Activated CD4-positive, alpha-beta T cell treated with anti-CD3 and anti-CD28 coated beads for 1 hour (primary cell): ENCODE data around the gene AK4.
"Not testable (repeated sequence)": the region's sequence is repeated elsewhere in the genome, so short reads cannot be mapped to it uniquely, and the experiment has no call there.

Experiments
- DNase-seq: peaks from one replicate; pipeline ENCODE4 v3.0.0-alpha.2; 2020

The AK4 gene

DNA sequence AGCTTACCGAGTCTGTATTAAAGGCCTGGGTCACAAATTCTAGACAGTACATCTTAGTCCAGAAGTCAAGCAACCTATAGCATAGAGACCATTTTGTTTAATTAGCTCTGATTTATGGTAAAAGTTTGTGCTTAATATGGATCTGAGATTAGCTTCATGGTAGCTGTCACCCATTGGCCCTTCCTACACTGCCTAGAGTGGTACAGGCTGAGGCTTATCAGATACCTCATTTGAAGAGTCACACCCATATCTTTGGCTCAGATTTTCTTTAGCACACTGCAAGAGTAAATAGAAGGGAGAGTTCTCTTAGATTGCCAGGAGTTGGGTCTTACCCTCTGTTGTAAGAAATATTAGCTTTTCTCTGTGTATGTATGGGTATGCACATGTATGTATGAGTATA is 3.6 kb downstream of the AK4 start:
- no peak for DNase-seq

DNA sequence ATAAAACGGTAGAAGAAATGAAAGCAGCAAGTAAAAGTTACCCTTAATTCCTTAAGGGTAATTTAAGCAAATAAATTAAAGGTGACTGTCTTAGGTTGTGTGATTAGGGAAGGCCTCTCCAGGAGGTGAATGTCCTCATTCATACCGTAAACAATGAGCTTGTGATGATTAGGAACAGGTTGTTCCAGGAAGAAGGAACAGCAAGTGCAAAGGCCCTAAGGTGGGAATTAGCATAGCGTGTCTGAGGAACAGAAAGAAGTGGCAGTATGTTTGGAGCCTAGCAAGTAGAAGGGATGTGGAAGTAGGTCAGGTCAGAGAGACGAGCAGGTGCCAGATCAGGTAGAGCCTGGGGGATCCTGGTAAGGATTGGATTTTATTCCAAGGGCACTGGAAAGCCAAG is 5.6 kb downstream of the AK4 start:
- DNase-seq = no peak

DNA sequence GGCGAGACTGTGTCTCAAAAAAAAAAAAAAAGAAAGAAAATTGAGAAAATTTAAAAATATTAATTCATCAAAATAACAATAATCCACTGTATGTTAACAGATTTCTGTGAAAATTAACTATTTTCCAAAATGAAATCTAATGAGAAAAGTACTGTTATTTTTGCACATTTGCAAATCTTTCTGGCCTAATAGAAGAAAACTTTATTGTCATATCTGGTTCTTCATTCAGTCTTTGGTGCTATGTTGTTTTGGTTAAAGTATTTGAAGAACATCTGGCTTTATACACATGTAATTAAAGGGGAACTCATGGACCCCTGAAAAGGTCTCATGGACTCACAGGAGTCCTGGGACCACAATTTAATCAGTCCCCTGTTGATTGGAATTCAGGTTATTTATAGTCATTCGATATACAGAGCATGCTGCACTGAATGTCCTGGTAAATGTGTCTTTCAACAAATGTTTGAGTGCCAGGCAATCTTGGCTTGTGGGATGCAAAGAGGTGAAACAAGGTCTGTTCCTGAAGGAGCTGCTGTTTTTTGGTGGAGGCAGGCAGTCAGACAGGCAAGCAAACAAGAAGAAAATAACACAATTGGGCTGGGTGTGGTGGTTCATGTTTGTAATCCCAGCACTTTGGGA is 9.0 kb downstream of the AK4 start:
- DNase-seq = no peak

DNA sequence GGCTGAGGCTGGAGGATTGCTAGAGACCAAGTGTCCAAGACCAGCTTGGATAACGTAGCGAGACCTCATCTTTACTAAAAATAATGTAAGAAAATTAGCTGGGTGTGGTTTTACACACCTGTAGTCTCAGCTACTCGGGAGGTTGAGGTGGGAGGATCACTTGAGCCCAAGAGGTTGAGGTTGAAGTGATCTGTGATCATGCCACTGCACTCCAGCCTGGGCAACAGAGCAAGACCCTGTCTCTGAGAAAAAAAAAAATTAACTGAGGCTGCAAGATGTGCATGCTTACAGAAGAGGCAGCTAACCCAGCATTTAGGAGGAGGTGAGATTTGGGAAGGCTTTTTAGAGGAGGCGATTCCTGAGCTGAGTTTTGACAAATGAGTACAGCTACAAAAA is 9.5 kb downstream of the AK4 start:
- no peak for DNase-seq

DNA sequence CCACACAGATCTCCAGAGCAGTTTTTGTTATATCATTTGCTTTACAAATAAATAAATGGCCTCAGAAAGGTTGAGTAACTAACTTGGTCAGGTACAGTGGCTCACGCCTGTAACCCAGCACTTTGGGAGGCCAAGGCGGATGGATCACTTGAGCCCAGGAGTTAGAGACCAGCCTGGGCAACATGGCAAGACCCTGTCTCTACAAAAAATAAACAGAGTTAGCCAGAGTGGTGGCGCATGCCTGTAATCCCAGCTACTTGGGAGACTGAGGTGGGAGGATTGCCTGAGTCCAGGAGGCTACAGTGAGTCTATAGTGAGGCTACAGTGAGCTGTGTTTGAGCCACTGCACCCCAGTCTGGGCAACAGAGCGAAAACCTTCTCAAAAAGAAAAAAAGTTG is 11.3 kb downstream of the AK4 start:
- not testable (repeated sequence) for DNase-seq

DNA sequence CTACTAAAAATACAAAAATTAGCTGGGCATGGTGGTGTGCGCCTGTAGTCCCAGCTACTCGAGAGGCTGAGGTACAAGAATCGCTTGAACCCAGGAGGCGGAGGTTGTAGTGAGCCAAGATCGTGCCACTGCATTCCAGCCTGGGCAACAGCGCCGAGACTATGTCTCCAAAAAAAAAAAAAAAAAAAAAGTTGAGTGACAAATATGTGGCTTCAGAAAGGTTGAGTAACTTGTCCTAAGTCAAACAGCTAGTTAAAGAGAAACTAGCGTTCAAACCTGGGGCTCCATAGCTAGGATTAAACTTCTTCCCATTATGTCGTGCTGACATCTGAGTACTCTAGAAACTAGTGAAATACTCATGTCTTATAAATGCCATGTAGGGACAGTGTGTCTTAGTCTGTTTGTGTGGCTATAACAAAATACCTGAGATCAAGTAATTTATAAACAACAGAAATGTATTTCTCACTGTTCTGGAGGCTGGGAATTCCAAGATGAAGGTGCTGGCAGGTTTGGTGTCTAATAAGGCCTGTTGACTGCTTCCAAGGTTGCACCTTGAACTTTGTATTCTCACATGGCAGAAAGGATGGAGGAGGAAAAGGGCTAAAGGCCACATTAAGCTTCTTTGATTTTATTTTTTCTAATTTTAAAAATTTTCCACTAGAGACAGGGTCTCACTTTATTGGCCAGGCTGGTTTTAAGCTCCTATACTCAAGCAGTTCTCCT is 12.0 kb downstream of the AK4 start:
- DNase-seq = no peak

DNA sequence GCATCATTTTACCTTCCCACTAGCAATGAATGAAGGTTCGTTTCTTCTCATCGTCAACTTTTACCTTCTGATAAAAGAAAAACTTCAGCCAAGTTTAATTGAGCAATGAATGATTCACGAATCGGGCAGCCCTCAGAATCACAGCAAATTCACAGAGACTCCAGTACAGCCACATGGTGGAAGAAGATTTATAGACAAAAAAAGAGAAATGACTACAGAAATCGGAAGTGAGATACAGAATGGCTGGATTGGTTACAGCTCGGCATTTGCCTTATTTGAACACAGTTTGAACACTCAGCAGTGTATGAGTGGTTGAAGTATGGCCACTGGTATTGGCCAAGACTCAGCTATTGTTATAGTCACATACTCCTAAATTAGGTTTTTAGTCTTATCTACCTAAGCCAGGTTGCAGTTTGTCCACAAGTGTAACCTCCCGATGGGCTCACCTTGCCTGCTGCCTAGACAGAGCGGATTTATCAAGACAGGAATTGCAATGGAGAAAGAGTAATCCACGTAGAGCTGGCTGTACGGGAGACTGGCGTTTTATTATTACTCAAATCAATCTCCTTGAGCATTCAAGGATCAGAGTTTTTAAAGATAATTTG is 15.3 kb downstream of the AK4 start:
- no peak for DNase-seq

DNA sequence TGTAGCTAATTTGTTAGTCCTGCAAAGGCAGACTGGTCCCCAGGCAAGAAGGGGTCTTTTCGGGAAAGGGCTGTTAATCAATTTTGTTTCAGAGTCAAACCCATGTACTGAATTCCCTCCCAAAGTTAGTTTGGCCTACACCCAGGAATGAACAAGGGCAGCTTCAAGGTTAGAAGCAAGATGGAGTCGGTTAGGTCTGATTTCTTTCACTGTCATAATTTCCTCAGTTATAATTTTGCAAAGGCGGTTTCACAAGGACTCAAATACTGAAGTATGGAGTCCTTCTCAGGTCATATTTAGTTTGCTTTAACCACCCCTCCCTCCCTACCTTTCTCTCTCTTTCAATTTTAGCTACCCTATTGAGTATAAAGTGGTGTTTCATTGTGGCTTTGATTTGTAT is 16.1 kb downstream of the AK4 start:
- DNase-seq = not testable (repeated sequence)

DNA sequence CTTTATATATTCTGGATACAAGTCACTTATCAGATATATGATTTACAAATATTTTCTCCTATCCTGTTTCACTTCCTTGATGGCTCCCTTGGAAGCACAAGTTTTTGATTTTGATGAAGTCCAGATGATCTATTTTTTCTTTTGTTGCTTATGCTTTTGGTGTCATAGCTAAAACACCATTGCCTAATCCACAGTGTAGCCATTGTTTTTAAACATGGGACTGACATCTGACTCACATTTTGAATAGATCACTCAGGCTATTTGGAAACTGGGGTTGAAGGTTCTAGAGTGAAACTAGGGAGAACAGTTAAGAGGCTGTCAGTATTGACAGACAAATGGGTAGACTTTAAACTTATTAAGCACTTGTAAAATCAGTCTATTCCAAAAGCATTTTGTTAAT is 16.6 kb downstream of the AK4 start:
- DNase-seq = no peak

DNA sequence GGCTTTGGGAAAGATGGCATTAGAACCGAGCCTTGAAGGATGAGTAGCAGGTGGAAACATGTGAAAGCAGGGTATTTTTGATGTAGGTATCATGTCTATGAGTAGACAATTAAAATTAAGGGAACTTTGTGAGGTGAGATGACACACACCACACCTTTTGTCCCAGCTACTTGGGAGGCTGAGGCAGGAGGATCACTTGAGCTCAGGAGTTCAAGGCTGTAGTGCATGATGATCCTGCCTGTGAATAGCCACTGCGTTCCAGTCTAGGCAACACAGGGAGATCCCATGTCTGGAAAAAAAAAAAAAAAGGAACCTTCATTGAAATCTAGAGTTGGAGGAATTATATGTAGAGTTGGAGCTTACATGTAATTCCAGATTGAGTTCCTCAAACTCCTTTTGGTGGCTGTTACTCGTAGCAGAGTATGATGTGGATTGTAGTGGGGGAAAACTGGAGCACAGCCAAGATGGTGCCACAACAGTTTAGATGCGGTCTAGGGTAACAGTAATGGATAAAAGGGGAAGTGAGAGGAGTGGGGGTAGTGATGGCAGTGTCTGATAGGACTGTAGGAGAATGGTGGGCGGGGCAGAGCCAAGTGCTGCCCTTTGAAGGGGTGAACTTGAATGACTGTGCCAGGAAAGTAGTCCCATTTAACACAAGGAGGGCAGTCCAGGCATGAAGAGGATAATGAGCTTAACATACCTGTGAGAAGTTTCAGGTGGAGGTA is 17.4 kb downstream of the AK4 start:
- DNase-seq = no peak

DNA sequence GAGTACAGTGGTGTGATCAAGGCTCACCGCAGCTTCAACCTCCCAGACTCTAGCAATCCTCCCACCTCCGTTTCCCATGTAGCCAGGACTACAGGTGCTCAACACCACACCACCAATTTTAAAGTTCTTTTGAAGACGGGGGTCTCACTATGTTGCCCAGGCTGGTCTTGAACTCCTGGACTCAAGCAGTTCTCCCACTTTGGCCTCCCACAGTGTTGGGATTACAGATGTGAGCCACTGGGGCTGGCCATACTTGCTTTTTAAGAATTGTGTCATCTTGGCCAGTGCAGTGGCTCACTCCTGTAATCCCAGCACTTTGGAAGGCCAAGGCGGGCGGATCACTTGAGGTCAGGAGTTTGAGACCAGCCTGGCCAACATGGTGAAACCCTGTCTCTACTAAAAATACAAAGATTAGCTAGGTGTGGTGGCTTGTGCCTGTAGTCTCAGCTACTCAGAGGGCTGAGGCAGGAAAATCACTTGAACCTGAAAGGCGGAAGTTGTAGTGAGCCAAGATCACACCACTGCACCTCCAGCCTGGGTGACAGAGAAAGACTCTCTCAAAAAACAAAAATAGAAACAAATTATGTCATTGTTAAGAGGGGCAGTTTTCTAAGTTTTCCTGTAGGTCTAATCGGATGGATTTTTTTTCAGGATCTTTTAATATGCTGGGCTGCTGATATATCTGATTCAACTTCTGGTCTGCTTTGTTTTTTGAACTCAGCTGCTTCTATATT is 18.7 kb downstream of the AK4 start:
- DNase-seq = no peak

DNA sequence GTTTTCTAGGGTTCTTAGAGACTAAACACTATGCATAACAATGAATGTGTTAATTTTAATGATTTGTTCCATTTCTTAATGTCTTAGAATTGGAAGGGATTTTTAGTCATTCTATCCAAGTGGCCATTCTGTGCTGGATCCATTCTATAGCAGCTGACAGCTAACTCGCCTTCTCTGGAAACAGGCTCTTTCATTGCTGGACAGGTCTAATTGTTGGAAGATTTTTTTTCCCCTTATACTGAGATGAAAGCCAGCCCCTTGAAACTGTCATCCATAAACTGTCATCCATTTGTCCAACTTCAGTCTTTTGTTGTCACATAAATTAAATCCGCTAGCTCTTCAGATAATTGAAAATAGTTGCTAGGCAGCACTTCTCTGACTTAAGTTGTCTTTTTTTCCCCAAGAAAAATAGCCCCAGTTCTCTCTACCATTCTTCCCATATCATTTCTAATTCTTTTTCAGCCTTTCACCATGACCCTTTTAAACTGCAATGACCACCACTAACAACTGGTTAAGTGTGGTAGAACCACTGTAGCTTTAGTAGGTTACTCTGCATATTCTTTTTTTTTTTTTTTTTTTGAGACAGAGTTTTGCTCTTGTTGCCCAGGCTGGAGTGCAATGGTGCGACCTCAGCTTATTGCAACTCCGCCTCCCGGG is 19.7 kb downstream of the AK4 start:
- no peak for DNase-seq

DNA sequence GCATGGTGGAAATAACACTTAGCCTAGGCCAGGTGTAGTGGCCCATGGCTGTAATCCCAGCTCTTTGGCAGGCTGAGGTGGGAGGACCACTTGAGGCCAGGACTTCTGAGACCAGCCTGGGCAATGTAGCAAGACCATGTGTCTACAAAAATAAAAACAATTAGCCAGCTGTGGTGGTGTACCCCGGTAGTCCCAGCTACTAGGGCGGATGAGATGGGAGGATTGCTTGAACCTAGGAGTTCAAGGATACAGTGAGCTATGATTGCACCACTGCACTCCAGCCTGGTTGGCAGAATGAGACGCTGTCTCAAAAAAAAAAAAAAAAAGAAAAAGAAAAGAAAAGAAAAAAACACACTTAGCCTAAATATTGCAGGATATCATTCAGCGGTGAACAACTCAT is 20.9 kb downstream of the AK4 start:
- no peak for DNase-seq

DNA sequence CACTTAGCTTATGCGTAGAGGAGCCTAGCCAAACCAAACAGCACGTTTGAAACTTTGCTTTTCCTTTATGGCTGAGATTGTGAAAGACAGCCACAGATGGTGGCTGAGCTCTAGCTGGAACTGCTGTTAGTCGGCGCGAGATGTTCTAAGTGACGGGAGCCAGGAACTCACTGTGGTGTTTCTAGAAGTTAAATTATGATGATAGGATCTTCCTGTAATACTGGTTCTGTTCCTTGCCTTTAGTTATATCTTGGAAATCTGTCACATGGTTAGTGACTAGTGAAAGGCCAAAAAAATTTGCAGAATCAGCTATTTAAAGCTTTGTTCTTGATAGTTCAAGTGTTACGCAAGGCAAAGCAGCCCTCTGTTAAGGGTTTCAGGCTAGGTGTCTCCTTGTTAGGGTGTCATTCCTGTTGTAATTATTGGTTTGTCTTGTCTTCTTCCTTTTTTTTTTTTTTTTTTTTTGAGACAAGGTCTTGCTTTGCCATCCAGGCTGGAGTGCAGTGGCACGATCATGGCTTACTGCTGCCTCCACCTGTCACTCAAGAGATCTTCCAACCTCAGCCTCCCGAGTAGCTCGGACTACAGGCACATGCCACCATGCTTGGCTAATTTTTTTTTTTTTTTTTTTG is 22.6 kb downstream of the AK4 start:
- no peak for DNase-seq

DNA sequence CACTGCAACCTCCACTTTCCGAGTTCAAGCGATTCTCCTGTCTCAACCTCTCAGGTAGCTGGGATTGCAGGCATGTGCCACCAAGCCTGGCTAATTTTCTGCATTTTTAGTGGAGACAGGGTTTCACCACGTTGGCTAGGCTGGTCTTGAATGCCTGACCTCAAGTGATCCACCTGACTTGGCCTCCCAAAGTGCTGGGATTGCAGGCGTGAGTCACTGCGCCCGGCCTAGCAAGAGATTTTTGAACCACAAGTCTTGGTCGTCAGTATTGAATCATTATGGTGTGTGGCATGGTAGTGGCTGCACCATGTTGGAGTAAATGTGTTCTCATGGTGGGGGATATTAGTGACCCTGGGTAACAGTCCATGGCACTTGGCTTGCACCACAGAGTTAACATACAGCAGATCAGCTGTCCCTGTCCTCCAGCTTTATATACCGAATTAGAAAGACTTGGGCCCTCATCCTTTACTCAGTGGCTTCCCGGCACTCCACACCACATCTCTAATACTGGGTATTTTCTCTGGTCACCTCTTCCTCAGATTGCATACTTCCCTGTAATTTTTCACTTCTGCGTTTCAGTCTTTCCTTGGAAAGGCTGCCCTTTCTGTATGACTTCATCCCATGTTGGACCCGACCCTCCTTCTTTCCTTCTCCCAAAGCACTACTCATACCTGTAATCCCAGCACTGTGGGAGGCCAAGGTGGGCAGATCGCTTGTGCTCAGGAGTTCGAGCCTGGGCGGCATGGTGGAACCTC is 25.1 kb downstream of the AK4 start:
- no peak for DNase-seq

DNA sequence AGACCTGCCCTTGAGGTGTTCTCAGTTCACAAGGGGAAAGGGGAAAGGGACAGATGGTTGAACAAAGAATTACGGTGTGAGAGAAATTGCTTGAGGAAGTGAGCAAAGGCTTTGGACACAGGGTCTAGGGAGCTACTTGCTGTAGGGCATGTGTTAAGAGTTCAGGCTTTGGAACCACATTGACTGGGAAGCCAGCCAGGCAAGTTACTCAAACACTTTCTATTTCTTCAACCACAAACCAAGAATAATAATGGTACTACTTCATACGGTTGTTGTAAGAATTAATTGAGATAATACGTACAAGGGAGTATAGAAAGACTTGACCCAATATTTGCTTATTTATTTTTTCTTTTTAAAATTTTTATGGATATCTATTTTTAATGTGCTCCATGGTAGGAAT is 26.6 kb downstream of the AK4 start:
- DNase-seq = no peak

DNA sequence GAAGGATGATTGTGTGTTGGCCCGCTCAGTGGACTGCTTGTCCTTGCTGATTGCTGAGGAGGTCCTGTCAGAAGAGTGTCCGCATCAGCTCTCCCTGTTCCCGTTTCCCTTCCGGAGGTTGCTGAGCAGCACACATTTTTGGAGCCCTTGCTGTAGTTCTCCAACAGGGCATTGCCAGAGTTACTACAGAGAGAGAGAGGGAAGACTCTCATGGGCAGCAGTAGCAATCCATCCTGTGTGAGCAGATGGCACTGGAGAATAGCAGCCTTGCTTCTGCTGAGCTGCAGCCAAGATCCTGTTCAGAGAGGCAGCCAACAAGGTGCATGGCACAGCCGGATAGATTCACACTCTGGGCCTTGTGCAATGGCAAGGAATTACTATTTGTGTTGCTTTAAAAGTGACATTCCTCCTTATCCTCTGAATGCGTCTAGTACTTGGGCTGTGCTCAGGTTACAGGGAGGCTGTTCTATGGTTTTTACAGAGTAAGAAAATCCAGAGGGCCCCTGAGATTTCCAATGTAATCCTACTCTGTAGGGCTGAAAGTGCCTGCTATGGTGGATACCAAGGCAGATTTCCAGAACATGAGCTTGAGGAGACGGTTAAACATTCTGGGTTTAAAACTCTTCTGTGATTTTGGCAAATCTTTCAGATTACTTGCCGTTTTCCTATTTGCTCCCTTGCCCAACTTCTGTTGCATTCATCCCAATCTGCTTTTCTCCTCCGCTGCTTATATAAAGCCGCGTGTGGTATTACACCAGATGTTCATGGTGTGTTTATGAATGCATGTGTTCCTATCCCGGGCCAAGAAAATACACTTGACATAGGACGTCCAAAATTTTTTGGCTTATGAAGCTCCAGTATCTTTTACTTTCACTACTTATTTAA is 27.4 kb downstream of the AK4 start:
- no peak for DNase-seq

DNA sequence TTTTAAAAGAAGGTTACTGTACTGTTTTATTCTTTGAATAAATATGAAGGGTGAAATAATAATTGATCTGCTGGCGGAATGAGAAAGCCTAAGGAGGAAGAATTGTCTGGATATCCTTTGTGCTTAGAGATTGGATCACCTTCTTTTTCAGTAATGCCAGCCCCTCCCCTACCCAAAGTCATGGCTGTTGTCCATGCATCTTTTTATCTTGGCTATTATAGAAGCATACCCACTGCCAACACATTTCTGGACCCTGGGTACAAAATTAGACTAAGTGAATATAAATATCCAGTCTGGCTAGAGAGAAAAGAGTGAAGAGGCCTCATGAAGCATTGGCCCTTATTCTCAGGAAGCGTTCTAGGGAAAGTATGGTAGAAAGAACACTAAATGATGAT is 28.1 kb downstream of the AK4 start:
- no peak for DNase-seq

DNA sequence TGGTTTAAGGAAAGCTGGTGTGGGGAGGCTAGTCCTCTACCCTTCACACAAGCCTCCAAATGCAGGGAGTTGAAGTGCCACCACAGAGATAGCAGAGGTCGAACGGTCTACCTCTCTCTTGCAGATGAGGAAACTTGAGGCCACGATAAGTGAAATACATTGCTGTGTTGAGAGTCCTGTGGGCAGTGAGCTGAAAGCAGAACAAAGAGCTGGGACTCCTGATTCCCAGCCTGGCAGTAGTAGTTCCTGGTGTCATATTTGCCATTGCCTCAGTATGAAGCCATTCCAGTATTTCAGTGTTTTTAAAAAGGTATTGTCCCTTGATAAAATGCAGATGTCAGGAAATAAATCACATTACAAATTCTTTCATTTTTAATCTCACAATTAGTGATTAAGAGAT is 28.6 kb downstream of the AK4 start:
- DNase-seq = no peak

DNA sequence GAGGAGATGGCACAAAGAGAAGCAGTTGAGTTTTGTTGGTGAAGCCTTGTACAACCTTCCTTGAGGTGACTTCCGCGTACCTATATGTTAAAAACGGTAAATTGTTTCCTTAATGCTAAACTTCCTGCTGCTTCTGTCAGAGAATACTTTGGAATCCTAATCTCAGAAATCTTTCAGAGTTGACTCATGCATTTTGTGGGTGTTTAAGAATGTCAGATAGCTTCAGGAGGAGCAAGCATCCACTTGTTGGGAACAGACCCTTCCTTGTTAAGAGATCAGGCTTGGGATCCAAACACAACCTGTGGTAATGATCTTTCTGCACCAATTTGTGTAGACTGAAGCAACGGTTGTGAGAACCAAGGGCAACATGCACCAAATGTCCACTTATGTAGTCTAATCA is 29.5 kb downstream of the AK4 start:
- no peak for DNase-seq
